Esophagus muscularis mucosa (tissue), 4 donors: ENCODE measurements around the gene NME7. TPM values are rescaled to one million over a fixed set of nuclear protein-coding genes. Genes with fewer than 3 reads are reported as not detected.
A peak's percentile ranks its signal among the peaks of the same experiment; 100 is the strongest.

Experiments used
- DNase-seq: peaks from one replicate; pipeline ENCODE4 v3.0.0-alpha.2; 2017; ENCODE audit errors: extremely low spot score
- H3K27ac ChIP-seq, 4 donors: fragments of 200-600 bp; sonication (generic); replicated peaks in 1 of 4; 1 replicate in 3 of 4; 2 replicates in 1 of 4; pipeline ENCODE4 v1.5.1; 2016 to 2019; ENCODE audit warnings: mild to moderate bottlenecking in 1 of 4
- H3K27me3 ChIP-seq, 4 donors: fragments of 200-600 bp; sonication (generic); one replicate each; pipeline versions ENCODE4 v1.5.1 to v1.6.0; 2016 to 2019
- H3K36me3 ChIP-seq, 4 donors: fragments of 200-600 bp; sonication (generic); one replicate each; pipeline ENCODE4 v1.5.1; 2016 to 2019
- H3K4me1 ChIP-seq, 4 donors: fragments of 200-600 bp; sonication (generic); one replicate each; pipeline ENCODE4 v1.5.1; 2016 to 2019
- H3K4me3 ChIP-seq, 4 donors: fragments of 200-600 bp; sonication (generic); 1 replicate in 2 of 4; 2 replicates in 2 of 4; pipeline ENCODE4 v1.5.1; 2016 to 2019; ENCODE audit warnings: mild to moderate bottlenecking in 4 of 4, moderate library complexity in 1 of 4
- H3K9me3 ChIP-seq, 4 donors: fragments of 200-600 bp; sonication (generic); 1 replicate in 3 of 4; 2 replicates in 1 of 4; pipeline ENCODE4 v1.5.1; 2016 to 2019
- CTCF ChIP-seq, 3 experiments: fragments of 200-600 bp in 2 of 3; fragments of 450-650 bp in 1 of 3; sonication (generic) in 2 of 3; IDR thresholded peaks; one replicate each; pipeline ENCODE4 v1.5.1; 2017 to 2019; ENCODE audit warnings: antibody characterized with exemption in 3 of 3, mild to moderate bottlenecking in 2 of 3, moderate library complexity in 1 of 3
- EP300 ChIP-seq: sonication (generic); formaldehyde crosslinking; IDR thresholded peaks from one replicate; pipeline ENCODE4 v1.6.1; 2017; ENCODE audit warnings: antibody characterized with exemption
- POLR2A ChIP-seq: fragments of 450-650 bp; IDR thresholded peaks from one replicate; pipeline ENCODE4 v1.6.1; 2017; ENCODE audit warnings: antibody characterized with exemption, moderate library complexity, mild to moderate bottlenecking, low read depth
- POLR2AphosphoS5 ChIP-seq, 2 donors: sonication (generic); formaldehyde crosslinking; IDR thresholded peaks; one replicate each; pipeline ENCODE4 v1.6.1; 2017; ENCODE audit warnings: antibody characterized with exemption in 2 of 2
- WGBS: methylation state at CpG from one replicate; pipeline ENCODE4 v1.1.5; 2018; 5-methylcytosine and 5-hydroxymethylcytosine counted together
- intact Hi-C: fragments of 100-400 bp; cut with DNase I; formaldehyde crosslinking; loops from one replicate; pipeline ENCODE4 v1.15.1; 2023
- total RNA-seq, 4 donors: library from RNA; depleted of rRNA; stranded (reverse); fragments of >200 nt; gene quantifications; one replicate each; pipeline versions ENCODE4 v1.1.0 to v1.2.1, GENCODE V29; 2016

NME7 gene
- total RNA-seq, 4 donors from 2014 or later: 10.2 to 27.8 (median 14.5) TPM

GRCh38 chr1:169115891-169116585 lies 251.6 kb downstream of the NME7 start:
- Histone ChIP-seq H3K4me3 (peak overlapping the region; percentile 17 to 41 (median 26)), H3K4me1 (peaks cover 73 to 98% (median 90%) of the 10 kb centered on the region in 4 donors), H3K36me3 (peaks cover 4 to 60% (median 21%) of the 10 kb centered on the region in 4 donors), H3K27me3 (no peaks in the 10 kb centered on the region), H3K9me3 (no peaks in the 10 kb centered on the region), H3K27ac (peak overlapping the region; percentile 90 to 98 (median 96))
- WGBS: 52% methylated on average over 13 of the region's 14 CpGs
- no peak for TF ChIP-seq POLR2A
- no peak for TF ChIP-seq EP300
- TF ChIP-seq CTCF (IDR thresholded peaks at IDR 0.05): no peak
- TF ChIP-seq POLR2AphosphoS5 (IDR thresholded peaks at IDR 0.05): peak; percentile 43 to 72
- DNase-seq: no peak
- intact Hi-C loops: no loop called here

- Histone ChIP-seq H3K27ac (peak overlapping the region; percentile 90 to 98 (median 96)), H3K9me3 (no peaks in the 10 kb centered on the region), H3K27me3 (no peaks in the 10 kb centered on the region), H3K4me1 (peaks cover 65 to 100% (median 98%) of the 10 kb centered on the region in 4 donors), H3K4me3 (no peak overlapping the region), H3K36me3 (peaks cover 4 to 60% (median 21%) of the 10 kb centered on the region in 4 donors)
- no peak for TF ChIP-seq POLR2A
- TF ChIP-seq POLR2AphosphoS5 (IDR thresholded peaks at IDR 0.05): peak; percentile 55 to 79
- no peak for TF ChIP-seq CTCF (IDR thresholded peaks at IDR 0.05)
- 65% methylated on average over 4 of the region's 4 CpGs for WGBS
- DNase-seq: no peak
- intact Hi-C loops: no loop called here
Measured at GRCh38 chr1:169113613-169114119, 253.9 kb downstream of the NME7 start.

- no peaks in the 10 kb centered on the region for H3K27me3 ChIP-seq
- no peak for TF ChIP-seq CTCF (IDR thresholded peaks at IDR 0.05)
- no peak for TF ChIP-seq POLR2A
- H3K9me3 ChIP-seq: no peaks in the 10 kb centered on the region
- intact Hi-C loops: no loop called here
- no peak overlapping the region for H3K4me3 ChIP-seq
- peaks cover 4 to 50% (median 21%) of the 10 kb centered on the region in 4 donors for H3K36me3 ChIP-seq
- H3K4me1 ChIP-seq: peaks cover 60 to 97% (median 95%) of the 10 kb centered on the region in 4 donors
- no peak for DNase-seq
- H3K27ac ChIP-seq: peak overlapping the region; percentile 90 to 98 (median 96)
- WGBS: 39% methylated on average over 6 of the region's 6 CpGs
Measured at GRCh38 chr1:169112241-169112640, 255.4 kb downstream of the NME7 start.

GRCh38 chr1:169111472-169111871 lies 256.1 kb downstream of the NME7 start:
- Histone ChIP-seq H3K27ac (peak overlapping the region; percentile 90 to 98 (median 96)), H3K9me3 (no peaks in the 10 kb centered on the region), H3K36me3 (peaks cover 4 to 44% (median 21%) of the 10 kb centered on the region in 4 donors), H3K4me3 (peak overlapping the region in 2 of 4 donors; percentile 1 to 97), H3K4me1 (peaks cover 57 to 92% (median 88%) of the 10 kb centered on the region in 4 donors), H3K27me3 (no peaks in the 10 kb centered on the region)
- TF ChIP-seq POLR2A (no peak), CTCF (IDR thresholded peaks at IDR 0.05) (peak in 2 of 3 experiments; percentile 13 to 31)
- intact Hi-C loops: no loop called here
- 71% methylated on average over 6 of the region's 6 CpGs for WGBS
- no peak for DNase-seq
